HG03103 (cell line): ENCODE data around the gene TAF12.
"Not testable (repeated sequence)": the region's sequence is repeated elsewhere in the genome, so short reads cannot be mapped to it uniquely, and the experiment has no call there.

ENCODE experiments used
- ATAC-seq: cut with Tn5 transposase; IDR thresholded peaks from one replicate; pipeline ENCODE4 v1.9.1; 2021; ENCODE audit warnings: low read depth; ENCODE audit not compliant: unreplicated experiment

The TAF12 gene

DNA sequence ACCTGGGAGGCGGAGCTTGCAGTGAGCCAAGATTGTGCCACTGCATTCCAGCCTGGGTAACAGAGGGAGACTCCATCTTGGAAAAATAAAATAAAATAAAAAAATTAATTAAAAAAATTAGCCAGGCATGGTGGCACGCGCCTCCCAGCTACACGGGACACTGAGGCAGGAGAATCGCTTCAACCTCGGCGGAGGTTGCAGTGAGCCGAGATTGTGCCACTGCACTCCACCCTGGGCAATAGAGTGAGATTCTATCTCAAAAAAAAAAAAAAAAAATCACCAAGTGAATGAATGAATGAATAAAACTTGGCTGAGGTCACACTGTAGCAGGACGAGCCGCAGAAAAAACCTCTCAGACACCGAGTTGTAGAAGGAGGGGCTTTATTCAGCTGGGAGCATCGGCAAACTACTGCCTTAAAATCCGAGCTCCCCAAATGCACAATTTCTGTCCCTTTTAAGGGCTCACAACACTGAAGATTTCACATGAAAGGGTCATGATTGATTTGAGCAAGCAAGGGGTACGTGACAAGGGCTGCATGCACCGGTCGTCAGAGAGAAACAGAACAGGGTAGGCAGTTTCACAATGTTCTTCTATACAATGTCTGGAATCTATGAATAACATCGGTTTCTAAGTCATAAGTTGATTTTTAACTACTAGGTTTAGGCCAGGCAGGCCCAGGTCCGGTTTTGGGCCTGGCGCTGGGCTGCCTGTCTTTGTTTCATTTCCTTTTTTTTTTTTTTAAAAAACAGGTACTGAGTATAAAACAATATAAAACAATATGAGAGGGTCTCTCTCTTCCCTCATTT is 56.1 kb downstream of the TAF12 start:
- ATAC-seq: not testable (repeated sequence)

DNA sequence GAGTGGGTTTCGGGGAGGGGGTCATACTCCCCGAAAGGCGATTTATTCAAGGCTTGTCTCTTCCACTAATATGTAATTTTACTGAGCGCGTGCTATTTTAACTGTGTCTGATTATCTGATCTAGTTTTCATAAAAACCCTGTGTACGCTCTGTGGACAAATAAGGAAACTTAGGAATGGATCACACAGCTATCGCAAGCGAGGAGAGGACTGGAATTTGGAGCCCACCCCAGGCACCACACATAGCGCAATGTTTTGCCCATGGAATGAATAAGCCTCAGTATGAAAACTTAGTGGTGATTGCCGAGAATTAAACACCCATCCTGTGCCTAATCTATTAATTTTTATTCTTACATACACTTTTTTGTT is 60.6 kb downstream of the TAF12 start:
- ATAC-seq: no peak

DNA sequence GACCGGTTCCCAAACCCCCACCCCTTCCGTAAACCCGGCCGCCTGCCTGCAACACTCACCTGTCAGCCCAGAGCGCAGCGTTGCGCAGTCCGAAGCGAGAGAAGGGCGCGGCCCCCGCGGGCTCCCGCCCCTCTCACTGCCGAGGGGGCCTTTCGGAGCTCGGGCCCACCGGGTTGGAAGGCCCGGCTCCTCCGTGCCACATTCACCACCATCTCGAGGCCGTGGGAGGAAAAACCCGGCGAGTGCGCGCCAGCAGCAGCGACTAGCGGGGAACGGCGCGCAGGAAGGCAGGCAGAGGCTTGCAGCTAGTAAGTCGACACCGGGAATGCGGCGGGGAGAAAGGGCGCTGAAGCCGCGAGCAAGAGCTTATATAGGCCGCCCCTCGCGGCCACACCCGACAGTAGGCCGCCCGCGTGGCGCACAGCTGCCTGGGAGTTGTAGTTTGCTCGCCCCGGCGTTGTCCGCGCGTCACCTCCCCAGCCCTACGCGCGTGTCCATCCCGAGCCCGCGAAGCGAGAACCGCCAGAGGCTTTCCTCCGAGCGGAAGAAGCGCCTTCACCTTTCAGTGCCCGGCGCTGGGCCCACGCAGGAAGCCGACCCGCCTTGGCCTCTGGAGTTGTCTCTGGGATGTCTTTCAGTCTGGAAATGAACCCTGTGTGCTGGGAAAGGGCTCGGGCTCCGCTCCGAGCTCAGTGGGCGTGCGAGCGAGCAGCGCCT is 61.2 kb downstream of the TAF12 start:
- ATAC-seq: peak; percentile 64

DNA sequence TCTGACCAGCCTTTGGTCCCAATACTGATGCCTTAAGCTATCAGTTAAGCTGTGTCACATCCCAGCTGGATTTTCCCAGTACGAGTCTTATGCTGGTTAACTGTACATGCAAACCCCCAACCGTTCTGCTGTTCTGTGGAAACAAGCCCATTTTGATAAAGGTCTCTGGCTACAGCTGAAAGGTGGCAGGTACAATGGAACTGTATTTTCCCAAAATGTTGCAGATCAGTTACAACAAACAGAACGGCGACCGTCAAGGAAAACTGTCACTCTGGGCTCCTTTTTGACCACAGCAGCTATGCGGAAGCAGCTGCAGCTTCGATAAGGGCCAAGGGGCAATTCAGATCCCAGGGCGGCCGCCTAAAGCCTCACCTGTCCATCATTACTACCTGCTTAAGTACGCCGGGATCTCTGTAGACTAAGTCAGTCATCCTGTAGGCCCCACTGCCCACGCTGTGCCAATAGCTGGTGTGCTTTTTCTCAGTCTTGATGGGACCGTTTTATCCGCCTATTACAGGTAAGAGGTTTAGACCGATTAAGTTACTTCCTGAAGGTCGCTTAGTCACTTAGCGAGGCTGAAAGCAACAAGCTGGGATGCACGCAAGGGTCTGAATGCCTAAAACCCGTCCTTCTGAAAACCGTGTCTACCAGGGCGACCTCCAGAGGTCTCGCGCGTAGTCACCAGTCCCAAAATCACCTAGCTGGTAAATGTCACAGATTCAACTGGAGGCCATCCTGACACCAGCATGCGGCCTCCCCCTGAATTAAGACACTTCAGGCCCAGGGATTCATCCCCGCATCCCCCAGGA is 61.9 kb downstream of the TAF12 start:
- ATAC-seq: no peak

DNA sequence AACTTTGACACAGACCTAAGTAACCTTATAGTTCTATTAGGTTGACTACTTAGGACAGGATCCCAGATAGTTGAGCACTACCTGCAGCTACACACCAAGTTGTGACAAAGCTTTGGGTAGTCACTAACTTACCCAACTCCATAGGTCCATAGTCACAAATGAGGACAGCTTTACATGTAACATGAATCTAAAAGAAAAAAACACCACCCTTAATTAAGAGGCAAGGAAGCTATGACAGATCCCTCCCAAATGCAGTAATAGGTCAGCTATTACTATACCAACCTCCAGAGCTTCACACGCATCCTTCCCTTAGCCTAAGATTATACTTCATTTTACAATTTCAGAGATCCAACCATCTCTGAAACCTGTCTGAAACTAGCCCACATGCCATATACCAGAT is 63.5 kb downstream of the TAF12 start:
- no peak for ATAC-seq

DNA sequence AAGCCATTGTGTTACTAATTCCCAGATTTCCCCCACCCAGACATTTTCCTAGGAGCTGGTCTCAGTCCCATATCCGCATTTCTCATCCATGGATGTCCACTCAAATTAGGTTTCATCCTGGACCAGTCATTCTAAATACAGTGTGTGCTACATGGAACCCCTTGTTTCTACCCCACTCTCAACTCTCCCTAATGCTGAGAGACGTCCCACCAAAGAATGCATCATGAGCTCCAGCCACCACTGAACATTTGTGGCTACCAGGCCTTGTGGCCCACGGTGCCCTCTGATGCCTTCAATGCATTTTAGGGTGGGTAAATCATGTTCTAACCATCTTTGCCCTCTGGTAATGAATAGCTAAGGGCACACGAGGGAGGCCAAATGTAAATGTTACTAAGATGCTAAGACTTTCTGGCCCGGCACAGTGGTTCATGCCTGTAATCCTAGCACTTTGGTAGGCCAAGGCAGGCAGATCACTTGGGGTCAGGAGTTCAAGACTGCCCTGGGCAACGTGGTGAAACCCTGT is 64.1 kb downstream of the TAF12 start:
- ATAC-seq: no peak

DNA sequence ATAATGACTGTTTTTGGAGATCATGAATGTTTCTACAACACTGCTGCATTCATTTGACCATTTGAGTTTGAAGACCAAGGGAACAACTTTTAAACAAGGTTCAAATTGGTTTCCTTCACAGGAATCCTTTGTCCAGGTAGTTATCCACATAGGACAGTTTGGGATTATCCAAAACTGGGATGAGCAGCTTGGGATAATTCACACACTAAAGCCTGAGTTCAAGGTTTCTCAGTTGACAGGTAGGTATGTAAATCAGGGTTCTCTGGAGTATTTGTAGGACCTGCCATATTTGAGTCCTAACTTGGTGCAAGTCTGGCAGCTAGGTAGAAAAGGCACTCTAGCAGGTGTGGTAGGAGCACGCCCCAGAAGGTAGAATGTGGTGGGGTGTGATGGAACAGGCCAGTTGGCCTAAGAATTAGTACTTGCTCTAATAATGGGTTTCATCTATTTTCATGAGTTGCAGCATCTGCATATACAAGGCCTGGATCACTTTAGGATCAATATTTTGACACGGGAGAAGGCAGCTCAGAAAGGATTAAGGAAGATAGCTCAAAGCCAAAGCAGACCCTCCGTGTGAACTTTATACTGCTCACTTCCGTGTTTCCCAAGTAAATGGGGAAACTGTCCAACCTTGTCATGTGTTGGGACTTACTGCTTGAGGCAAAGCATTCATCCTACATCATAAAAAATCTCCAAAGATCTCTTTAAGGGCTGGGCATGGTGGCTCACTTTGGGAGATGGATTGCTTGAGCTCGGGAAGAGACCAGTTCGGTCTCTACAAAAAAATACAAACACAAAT is 64.9 kb downstream of the TAF12 start:
- no peak for ATAC-seq

DNA sequence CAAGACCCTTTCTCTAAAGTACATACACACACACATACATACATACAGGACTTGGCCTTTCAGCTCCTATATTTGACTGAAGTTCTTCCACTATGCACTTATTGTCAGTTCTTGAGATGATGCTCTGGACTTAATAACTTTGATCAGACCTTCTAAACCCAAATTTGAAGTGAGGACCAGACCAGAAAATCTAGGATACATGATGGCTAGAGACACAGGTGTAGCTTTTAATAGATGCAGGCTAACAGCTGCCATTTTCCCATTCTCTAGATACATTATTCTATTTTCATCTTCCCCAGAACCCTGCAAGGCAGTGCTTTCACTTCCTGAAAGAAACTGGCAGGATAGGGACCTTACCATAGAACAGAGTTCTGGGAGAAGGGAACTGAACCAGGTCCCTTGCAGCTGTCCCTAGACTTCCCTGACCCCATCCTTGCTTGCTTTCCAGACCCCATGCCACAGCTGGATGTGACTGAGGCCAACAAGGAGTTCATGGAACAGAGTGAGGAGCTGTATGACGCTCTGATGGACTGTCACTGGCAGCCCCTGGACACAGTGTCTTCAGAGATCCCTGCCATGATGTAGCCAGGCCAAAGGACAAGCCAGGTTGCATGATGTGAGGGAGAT is 65.7 kb downstream of the TAF12 start:
- no peak for ATAC-seq

DNA sequence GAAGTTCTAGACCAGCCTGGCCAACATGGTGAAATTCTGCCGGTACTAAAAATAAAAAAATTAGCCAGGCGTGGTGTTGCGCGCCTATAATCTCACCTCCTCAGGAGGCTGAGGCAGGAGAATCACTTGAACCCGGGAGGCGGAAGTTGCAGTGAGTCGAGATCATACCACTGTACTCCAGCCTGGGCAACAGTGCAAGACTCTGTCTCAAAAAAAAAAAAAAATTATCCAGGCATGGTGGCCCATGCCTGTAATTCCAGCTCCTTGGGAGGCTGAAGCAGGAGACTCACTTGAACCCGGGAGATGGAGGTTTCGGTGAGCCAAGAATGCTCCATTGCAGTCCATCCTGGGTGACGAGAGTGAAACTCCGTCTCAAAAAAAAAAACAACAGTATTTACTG is 69.3 kb downstream of the TAF12 start:
- ATAC-seq: no peak

DNA sequence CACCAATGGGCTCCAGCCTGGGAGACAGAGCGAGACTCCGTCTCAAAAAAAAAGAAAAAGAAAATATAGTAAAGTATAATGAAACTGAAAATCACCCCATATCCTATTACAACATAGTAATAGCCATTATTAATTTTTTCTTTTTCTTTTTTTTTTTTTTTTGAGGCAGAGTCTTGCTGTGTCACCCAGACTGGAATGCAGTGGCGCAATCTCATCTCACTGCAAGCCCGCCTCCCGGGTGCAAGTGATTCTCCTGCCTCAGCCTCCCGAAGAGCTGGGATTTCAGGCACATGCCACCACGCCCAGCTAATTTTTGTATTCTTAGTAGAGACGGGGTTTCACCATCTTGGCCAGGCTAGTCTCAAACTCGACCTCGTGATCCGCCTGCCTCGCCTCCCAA is 70.0 kb downstream of the TAF12 start:
- ATAC-seq: not testable (repeated sequence)

DNA sequence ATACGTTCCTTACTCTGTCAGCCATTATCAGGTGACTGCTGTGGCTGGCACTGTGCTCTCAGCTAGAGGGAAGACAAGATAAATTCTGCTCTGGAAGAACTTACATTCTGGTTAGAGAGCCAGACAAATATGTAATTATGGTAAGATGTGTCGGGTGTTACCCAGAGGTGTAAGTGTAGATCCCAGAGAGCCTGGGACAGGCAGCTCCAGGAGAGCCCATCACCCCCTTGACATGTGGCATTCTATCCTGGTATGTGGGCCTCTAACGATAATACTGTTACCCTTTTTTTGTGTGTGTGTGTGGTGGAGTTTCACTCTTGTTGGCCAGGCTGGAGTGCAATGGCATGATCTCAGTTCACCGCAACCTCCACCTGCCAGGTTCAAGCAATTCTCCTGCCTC is 71.0 kb downstream of the TAF12 start:
- ATAC-seq: no peak

DNA sequence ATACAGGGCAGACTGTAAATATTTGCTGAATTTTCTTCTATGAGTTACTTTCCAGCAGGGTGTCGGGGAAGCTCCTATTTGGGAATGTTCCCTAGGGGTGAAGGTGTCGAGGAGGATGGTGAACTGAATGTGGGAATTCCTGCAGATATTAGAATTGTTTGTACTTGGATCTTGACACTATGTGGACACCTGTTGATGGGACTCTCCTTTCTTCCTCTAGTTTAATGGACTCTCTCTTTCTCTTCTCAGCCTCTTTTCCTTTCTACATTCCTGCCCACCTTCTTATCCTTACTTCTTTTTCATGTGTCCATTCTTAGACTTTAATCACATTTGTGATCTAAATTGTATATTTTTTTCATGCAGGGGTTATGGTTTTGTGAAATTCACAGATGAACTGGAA is 75.9 kb downstream of the TAF12 start:
- ATAC-seq: no peak

DNA sequence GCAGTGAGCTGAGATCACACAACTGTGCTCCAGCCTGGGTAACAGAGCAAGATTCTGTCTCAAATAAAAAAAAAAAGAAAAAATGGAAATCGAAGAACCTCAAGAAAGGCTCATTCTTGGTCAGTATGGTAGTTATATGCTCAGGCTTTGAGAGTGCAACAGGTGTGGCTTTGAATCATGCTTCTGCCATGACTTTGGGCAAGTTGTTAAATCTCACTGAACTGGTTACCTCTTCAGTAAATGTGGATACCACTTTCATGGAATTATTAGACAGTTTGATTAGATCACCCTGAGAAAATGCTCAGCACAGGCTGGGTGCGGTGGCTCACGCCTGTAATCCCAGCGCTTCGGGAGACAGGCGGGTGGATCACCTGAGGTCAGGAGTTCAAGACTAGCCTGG is 77.1 kb downstream of the TAF12 start:
- no peak for ATAC-seq

DNA sequence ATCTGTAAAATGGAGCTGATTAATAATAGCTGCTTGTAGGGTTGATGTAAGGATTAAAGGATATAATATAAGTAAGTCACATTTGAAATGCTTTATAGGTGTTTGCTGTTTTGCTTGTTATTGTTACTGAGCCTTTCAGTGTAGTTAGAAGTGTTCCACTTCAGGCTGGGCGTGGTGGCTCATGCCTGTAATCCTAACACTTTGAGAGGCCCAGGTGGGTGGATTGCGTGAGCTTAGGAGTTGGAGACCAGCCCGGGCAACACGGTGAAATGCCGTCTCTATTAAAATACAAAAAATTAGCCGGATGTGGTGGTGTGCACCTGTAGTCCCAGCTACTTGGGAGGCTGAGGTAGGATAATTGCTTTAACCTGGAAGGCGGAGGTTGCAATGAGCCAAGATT is 77.8 kb downstream of the TAF12 start:
- no peak for ATAC-seq

DNA sequence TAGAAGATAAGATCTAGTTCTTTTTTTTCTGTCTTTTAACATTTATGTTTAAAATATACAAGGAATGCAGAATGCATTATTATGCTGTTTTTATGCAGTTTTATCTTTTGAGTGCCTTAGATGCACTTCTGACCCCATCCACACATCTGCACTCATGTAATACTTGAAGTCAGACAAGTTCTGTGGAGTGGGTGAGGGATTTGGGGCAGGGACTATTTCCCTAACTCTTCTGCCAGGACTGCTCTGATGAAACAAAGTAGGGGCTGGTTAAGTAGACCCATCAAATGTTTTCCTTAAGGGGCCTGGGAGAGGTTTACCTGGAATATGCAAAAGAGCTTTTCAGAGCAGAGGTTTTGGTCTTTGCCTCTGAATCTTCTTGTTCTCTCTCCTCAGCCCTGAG is 78.6 kb downstream of the TAF12 start:
- no peak for ATAC-seq

DNA sequence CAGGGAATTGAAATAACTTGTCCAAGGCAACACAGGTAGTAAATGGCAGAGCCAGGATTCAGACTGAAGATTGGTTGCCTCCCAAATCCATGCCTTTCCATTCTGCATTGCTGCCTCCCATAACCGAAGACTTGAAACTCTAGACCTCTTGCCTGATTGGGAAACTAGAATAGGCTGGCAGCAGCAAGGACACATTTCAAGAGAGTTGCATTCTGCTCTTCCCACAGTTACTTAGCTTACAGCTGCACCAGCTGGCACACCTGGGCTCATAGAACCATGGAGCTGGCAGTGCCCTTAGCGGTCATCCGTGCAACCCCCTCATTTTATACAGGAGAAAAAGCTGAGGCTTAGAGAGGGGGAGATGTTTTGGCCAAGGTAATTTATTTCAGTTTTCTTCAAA is 82.0 kb downstream of the TAF12 start:
- ATAC-seq: no peak
